ENCODE data around the gene SFMBT2. TPM values are rescaled to one million over a fixed set of nuclear protein-coding genes. Genes with fewer than 3 reads are reported as not detected.

SFMBT2 gene
- total RNA-seq, 1 experiment from 2014 or later: 0.02 TPM

DNA sequence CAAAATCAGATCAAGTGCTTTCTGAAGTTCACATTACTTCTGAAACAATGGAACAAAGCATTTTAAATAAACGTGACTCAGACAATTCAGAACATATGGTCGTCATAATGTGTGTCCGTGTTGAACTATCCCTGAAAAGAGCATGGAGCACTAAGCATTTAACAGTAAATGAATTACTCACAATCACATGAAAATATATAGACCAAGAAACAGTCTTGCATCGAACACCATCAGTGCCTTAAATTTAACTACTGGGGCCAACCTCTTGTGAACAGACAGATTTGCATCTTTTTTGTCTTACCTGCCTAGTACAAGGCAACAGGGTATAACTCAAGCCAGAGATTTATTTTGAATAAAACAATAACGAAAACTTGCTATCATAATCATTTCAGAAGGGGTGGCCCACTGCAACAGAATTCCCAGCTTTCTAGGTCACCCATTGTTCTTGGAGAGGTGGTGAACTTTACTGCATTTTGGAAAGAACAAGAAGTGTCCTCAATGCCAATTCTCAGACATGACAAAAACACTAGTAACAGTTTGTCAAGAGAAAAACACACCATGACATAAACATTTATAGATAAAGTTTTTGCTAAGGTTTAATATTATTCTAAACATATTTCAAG, 293.5 kb downstream of the SFMBT2 start (continued):
- TF ChIP-seq, protein P1, sequence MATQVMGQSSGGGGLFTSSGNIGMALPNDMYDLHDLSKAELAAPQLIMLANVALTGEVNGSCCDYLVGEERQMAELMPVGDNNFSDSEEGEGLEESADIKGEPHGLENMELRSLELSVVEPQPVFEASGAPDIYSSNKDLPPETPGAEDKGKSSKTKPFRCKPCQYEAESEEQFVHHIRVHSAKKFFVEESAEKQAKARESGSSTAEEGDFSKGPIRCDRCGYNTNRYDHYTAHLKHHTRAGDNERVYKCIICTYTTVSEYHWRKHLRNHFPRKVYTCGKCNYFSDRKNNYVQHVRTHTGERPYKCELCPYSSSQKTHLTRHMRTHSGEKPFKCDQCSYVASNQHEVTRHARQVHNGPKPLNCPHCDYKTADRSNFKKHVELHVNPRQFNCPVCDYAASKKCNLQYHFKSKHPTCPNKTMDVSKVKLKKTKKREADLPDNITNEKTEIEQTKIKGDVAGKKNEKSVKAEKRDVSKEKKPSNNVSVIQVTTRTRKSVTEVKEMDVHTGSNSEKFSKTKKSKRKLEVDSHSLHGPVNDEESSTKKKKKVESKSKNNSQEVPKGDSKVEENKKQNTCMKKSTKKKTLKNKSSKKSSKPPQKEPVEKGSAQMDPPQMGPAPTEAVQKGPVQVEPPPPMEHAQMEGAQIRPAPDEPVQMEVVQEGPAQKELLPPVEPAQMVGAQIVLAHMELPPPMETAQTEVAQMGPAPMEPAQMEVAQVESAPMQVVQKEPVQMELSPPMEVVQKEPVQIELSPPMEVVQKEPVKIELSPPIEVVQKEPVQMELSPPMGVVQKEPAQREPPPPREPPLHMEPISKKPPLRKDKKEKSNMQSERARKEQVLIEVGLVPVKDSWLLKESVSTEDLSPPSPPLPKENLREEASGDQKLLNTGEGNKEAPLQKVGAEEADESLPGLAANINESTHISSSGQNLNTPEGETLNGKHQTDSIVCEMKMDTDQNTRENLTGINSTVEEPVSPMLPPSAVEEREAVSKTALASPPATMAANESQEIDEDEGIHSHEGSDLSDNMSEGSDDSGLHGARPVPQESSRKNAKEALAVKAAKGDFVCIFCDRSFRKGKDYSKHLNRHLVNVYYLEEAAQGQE (IDR thresholded peaks at IDR 0.05; ENCODE audit: low read depth): no peak
- TF ChIP-seq EZH2phosphoT487 (IDR thresholded peaks at IDR 0.05; ENCODE audit: borderline replicate concordance) (no peak), YY1 (IDR thresholded peaks at IDR 0.05; ENCODE audit: extremely low read depth, insufficient replicate concordance, low read depth, low read length) (no peak), ELF1 (IDR thresholded peaks at IDR 0.05; ENCODE audit: borderline replicate concordance, low read depth) (no peak), CBX3 (IDR thresholded peaks at IDR 0.05; ENCODE audit: low read depth) (no peak), SIN3A (IDR thresholded peaks at IDR 0.05; ENCODE audit: low read depth) (no peak)
- TF ChIP-seq, protein P2, sequence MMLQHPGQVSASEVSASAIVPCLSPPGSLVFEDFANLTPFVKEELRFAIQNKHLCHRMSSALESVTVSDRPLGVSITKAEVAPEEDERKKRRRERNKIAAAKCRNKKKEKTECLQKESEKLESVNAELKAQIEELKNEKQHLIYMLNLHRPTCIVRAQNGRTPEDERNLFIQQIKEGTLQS (IDR thresholded peaks at IDR 0.05): no peak
- TF ChIP-seq, protein P3, sequence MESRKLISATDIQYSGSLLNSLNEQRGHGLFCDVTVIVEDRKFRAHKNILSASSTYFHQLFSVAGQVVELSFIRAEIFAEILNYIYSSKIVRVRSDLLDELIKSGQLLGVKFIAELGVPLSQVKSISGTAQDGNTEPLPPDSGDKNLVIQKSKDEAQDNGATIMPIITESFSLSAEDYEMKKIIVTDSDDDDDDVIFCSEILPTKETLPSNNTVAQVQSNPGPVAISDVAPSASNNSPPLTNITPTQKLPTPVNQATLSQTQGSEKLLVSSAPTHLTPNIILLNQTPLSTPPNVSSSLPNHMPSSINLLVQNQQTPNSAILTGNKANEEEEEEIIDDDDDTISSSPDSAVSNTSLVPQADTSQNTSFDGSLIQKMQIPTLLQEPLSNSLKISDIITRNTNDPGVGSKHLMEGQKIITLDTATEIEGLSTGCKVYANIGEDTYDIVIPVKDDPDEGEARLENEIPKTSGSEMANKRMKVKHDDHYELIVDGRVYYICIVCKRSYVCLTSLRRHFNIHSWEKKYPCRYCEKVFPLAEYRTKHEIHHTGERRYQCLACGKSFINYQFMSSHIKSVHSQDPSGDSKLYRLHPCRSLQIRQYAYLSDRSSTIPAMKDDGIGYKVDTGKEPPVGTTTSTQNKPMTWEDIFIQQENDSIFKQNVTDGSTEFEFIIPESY (IDR thresholded peaks at IDR 0.05; ENCODE audit: extremely low read depth, insufficient replicate concordance, low read length): no peak

All from HCT116 (cell line).